A673 (cell line): ENCODE data around the gene MEAK7. TPM values are rescaled to one million over a fixed set of nuclear protein-coding genes. Genes with fewer than 3 reads are reported as not detected.

Experiments
- BruUV-seq: library from RNA; stranded (reverse); fragments of 400-500 nt; replicated peaks from 2 replicates; lab custom pipeline; 2021; lab: Mats Ljungman, UMichigan
- CTCF ChIA-PET: fragments of 300-600 bp; sonication (Branson Sonifier 250); formaldehyde crosslinking; loops from one replicate; lab custom pipeline; 2022; ENCODE audit warnings: antibody characterized with exemption; lab: Charles Lee
- POLR2A ChIA-PET: fragments of 300-600 bp; sonication (Branson Sonifier 250); formaldehyde crosslinking; loops from one replicate; lab custom pipeline; 2022; ENCODE audit warnings: antibody characterized with exemption; ENCODE audit not compliant: low non-redundant PET; lab: Charles Lee
- DNase-seq: peaks from one replicate; pipeline ENCODE4 v3.0.0-alpha.2; 2015; ENCODE audit warnings: low spot score
- H3K27ac ChIP-seq: fragments of 200-600 bp; sonication (generic); 2 replicates; pipeline ENCODE4 v1.5.1; 2016; ENCODE audit warnings: mixed run types, low read depth, mild to moderate bottlenecking, mixed read lengths, antibody characterized with exemption, low read length; ENCODE audit not compliant: poor library complexity, severe bottlenecking
- H3K27me3 ChIP-seq: fragments of 200-600 bp; sonication (generic); replicated peaks from 2 replicates; pipeline ENCODE4 v1.6.1; 2017; ENCODE audit warnings: mixed run types, low read depth, mild to moderate bottlenecking, mixed read lengths, antibody characterized with exemption, low read length; ENCODE audit not compliant: insufficient read depth, poor library complexity
- H3K36me3 ChIP-seq: fragments of 200-600 bp; sonication (generic); 2 replicates; pipeline ENCODE4 v1.6.1; 2016; ENCODE audit warnings: mixed run types, mild to moderate bottlenecking, mixed read lengths, antibody characterized with exemption, low read length; ENCODE audit not compliant: insufficient read depth, poor library complexity, severe bottlenecking
- H3K4me1 ChIP-seq: fragments of 200-600 bp; sonication (generic); 2 replicates; pipeline ENCODE4 v1.6.1; 2017; ENCODE audit warnings: mixed run types, mild to moderate bottlenecking, mixed read lengths, antibody characterized with exemption, low read length; ENCODE audit not compliant: insufficient read depth, poor library complexity, severe bottlenecking
- H3K4me3 ChIP-seq: fragments of 200-600 bp; sonication (generic); 2 replicates; pipeline ENCODE4 v1.5.1; 2016; ENCODE audit warnings: low read depth, mixed run types, mild to moderate bottlenecking, mixed read lengths, low read length; ENCODE audit not compliant: poor library complexity, severe bottlenecking
- H3K9me3 ChIP-seq: fragments of 200-600 bp; sonication (generic); 2 replicates; pipeline ENCODE4 v1.6.1; 2016; ENCODE audit warnings: mixed run types, low read depth, mild to moderate bottlenecking, mixed read lengths, antibody characterized with exemption, low read length; ENCODE audit not compliant: poor library complexity, severe bottlenecking
- CTCF ChIP-seq: fragments of 300-800, 200-600 bp; sonication (generic); conservative IDR thresholded peaks from 2 replicates; pipeline ENCODE4 v1.5.1; 2017; ENCODE audit warnings: low read depth, mild to moderate bottlenecking, antibody characterized with exemption, low read length, moderate library complexity, mixed read lengths
- EZH2 ChIP-seq: fragments of 200-600 bp; sonication (generic); IDR thresholded peaks from 2 replicates; pipeline ENCODE4 v1.6.1; 2017; ENCODE audit warnings: borderline replicate concordance, low read depth, mild to moderate bottlenecking, mixed read lengths, antibody characterized with exemption, low read length; ENCODE audit not compliant: poor library complexity, severe bottlenecking
- intact Hi-C: fragments of 100-400 bp; cut with micrococcal nuclease; formaldehyde crosslinking; loops from one replicate; pipeline ENCODE4 v1.10.0; 2022; ENCODE audit not compliant: unreplicated experiment
- total RNA-seq: library from RNA; stranded (reverse); gene quantifications from 2 replicates; pipeline ENCODE4 v1.2.3, GENCODE V29; 2021

Gene MEAK7
- total RNA-seq, 1 experiment from 2014 or later: 11.6 TPM

GRCh38 chr16:84509032-84509950 is 4.8 kb upstream of the MEAK7 start:
- no peaks in the 10 kb centered on the region for H3K9me3 ChIP-seq
- TF ChIP-seq CTCF: no peak
- no peak for TF ChIP-seq EZH2
- CTCF ChIA-PET: no interaction called here
- no peak overlapping the region for H3K4me3 ChIP-seq
- intact Hi-C loops: loop anchor here (5.0 kb wide), 1 partner anchor 552 kb away; no protein-coding TSS in a partner anchor
- no peaks in the 10 kb centered on the region for H3K27me3 ChIP-seq
- no peaks in the 10 kb centered on the region for H3K4me1 ChIP-seq
- H3K36me3 ChIP-seq: no peaks in the 10 kb centered on the region
- BruUV-seq: no TSS peak
- POLR2A ChIA-PET: no interaction called here
- no peak for DNase-seq
- H3K27ac ChIP-seq: no peak overlapping the region

GRCh38 chr16:84508502-84508901 is 4.0 kb upstream of the MEAK7 start:
- intact Hi-C loops: loop anchor here (5.0 kb wide), 1 partner anchor 551 kb away; no protein-coding TSS in a partner anchor
- Histone ChIP-seq H3K27me3 (no peaks in the 10 kb centered on the region), H3K4me1 (peaks cover 3% of the 10 kb centered on the region), H3K27ac (no peak overlapping the region), H3K4me3 (no peak overlapping the region), H3K9me3 (no peaks in the 10 kb centered on the region), H3K36me3 (no peaks in the 10 kb centered on the region)
- ChIA-PET POLR2A (no interaction called here), CTCF (no interaction called here)
- DNase-seq: no peak
- TF ChIP-seq EZH2 (no peak), CTCF (no peak)
- no TSS peak for BruUV-seq

- Histone ChIP-seq H3K4me1 (peaks cover 3% of the 10 kb centered on the region), H3K27me3 (no peaks in the 10 kb centered on the region), H3K9me3 (no peaks in the 10 kb centered on the region), H3K27ac (no peak overlapping the region), H3K36me3 (no peaks in the 10 kb centered on the region), H3K4me3 (no peak overlapping the region)
- DNase-seq: no peak
- no peak for TF ChIP-seq CTCF
- TF ChIP-seq EZH2: no peak
- intact Hi-C loops: loop anchor here (5.0 kb wide), 1 partner anchor 550 kb away; no protein-coding TSS in a partner anchor
- POLR2A ChIA-PET: no interaction called here
- BruUV-seq: no TSS peak
- CTCF ChIA-PET: interaction anchor here (1.6 to 1.8 kb wide), 2 partner anchors 219 to 550 kb away, joined by 5 to 7 read pairs; no protein-coding TSS in a partner anchor
Observed at GRCh38 chr16:84507011-84507982, 2.8 kb upstream of the MEAK7 start.
